Measurements from ENCODE around the gene CKS2.

CKS2 gene

DNA sequence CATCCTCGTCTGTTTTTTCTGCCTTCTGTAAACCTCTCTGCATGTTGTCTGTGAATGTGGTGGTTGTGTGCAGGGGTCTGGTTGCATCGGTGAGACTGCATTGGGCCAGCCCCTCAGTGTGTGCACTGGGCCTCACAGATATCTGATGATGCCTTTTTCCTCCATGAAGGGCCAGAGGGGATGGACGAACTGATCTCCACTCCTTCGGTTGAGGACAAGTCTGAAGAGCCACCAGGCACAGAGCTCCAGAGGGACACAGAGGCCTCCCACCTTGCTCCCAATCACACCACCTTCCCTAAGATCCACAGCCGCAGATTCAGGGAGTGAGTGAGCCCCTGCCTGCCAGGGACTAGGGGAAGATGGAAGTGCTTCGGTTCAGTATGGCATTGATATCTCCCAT lies 38.6 kb downstream of the CKS2 start:
- TF ChIP-seq, protein P1, sequence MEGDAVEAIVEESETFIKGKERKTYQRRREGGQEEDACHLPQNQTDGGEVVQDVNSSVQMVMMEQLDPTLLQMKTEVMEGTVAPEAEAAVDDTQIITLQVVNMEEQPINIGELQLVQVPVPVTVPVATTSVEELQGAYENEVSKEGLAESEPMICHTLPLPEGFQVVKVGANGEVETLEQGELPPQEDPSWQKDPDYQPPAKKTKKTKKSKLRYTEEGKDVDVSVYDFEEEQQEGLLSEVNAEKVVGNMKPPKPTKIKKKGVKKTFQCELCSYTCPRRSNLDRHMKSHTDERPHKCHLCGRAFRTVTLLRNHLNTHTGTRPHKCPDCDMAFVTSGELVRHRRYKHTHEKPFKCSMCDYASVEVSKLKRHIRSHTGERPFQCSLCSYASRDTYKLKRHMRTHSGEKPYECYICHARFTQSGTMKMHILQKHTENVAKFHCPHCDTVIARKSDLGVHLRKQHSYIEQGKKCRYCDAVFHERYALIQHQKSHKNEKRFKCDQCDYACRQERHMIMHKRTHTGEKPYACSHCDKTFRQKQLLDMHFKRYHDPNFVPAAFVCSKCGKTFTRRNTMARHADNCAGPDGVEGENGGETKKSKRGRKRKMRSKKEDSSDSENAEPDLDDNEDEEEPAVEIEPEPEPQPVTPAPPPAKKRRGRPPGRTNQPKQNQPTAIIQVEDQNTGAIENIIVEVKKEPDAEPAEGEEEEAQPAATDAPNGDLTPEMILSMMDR (IDR thresholded peaks at IDR 0.05; ENCODE audit: insufficient read depth, low read depth, low read length, missing control alignments): no peak
- no peak overlapping the region for H3K4me3 ChIP-seq (ENCODE audit: low read depth, low read length)
- DNase-seq (ENCODE audit: low read depth): no peak

DNA sequence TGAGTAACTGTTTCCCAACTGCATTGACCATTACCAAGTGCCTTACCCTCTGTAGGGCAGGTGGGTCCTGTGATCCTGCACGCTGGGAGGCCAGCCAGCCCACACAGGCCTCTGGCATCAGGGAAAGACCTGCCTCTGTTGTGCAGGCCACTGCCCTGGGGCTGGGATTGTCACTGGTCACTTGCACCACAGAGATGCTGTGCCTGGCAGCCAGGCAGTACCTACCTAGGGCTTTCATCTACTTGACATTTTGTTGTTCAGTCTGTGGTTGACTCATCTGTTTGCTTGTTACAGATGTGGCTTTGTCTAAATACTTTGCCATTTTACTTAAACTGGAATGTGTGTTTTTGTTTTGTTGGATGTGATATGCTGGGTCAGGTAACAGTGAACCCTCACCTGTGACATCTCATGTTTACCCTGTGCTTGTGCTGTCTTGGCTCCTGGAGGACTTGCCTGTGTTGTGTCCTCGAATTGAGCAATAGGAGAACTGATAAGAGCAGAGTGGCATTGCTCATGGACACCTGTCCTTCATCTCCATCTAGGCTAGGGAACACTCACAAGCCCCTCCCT lies 40.1 kb downstream of the CKS2 start:
- TF ChIP-seq, protein P1 (IDR thresholded peaks at IDR 0.05; ENCODE audit: insufficient read depth, low read depth, low read length, missing control alignments): no peak
- DNase-seq (ENCODE audit: low read depth): no peak
- H3K4me3 ChIP-seq (ENCODE audit: low read depth, low read length): no peak overlapping the region

DNA sequence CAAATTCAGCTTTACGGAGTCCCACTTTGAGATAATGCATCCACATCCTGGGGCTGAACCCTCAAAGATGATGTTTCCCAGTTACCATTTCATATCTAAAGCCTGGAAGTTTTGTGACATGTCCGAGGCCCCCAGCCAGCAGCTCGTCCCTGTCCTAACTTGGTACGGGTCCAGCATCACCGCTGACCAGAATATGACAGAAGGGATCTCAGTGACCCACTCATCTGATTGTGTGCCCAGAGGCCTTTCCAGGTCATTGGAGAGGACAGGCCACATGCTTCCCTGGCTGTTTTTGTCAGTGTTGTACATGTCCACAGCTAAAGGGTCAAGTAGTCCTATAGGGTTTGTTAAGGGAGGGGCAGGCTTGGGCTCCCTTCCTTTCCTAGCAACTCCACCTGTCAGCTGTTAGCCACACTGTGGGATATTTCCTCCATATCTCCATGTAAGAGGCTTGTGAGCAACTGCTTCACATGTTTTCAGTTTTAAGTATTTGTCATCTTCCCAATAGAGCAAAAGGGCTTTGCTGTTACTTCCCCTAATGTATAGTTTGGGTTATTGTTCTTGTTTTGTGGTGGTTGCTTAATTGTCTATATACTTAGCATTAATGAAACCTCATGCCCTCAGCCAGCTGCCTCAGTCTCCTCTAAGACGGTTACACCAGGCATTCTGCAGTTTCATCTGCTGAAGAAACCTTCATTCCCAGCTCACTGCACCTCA lies 40.7 kb downstream of the CKS2 start:
- TF ChIP-seq, protein P1 (IDR thresholded peaks at IDR 0.05; ENCODE audit: insufficient read depth, low read depth, low read length, missing control alignments): no peak
- DNase-seq (ENCODE audit: low read depth): no peak
- H3K4me3 ChIP-seq (ENCODE audit: low read depth, low read length): no peak overlapping the region

DNA sequence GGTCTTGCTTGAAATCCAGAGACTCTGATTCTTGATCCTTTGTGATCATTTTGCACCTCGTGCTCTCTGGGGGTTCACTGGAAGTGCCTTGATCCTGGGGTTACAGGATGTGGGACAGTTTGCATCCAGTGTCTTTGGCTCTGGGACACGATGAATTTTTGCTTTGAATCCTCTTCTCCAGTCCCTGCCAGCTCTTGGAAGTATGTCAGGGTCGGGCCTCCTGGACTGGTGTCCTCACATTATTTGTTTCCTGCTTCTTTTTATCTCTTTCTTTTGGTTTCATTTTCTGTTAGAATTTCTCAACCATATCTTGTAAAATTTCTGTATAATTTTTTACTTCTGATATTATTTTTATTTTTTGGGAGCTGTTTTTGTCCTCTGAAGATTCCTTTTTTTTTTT lies 41.5 kb downstream of the CKS2 start:
- TF ChIP-seq, protein P1 (IDR thresholded peaks at IDR 0.05; ENCODE audit: insufficient read depth, low read depth, low read length, missing control alignments): no peak
- no peak for DNase-seq (ENCODE audit: low read depth)
- no peak overlapping the region for H3K4me3 ChIP-seq (ENCODE audit: low read depth, low read length)

DNA sequence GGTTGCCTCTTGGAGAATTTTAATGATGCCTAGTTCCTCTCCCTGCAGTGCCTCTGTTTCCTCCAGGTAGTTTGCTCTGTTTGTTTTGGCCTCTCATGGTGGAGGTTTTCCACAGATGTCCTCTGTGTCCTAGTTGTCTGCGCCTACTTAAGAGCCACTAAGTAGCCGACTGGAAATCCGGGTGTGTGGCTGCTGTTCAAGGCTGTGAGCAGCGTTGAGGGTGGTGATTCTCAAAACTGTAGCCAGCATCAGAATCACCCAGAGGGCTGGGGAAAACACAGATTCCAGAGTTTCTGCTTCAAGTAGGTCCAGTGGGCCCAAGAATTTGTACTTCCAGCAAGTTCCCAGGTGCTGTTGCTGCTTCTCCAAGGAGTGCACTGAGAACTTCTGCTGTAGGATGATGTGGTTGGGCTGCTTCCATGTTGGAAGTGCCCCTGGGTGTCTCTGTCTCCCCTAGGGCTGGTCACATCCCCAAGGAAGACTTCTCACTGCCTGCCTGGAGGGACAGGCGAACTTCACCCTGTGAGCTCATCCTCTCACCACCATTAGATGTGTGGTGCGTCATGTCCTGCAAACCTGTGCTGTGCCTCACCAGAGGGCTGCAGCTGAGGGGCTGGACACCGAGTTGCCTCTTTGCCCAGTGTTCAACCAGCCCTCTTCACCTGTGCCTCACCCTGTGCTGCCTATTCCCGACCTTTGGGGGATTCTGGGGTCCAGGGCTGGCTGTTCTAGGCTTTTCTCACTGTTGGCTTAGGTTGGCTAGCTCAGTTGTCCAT lies 42.1 kb downstream of the CKS2 start:
- TF ChIP-seq, protein P1 (IDR thresholded peaks at IDR 0.05; ENCODE audit: insufficient read depth, low read depth, low read length, missing control alignments): no peak
- no peak for DNase-seq (ENCODE audit: low read depth)
- H3K4me3 ChIP-seq (ENCODE audit: low read depth, low read length): no peak overlapping the region

GRCh38 chr9:89353989-89354388 lies 43.0 kb downstream of the CKS2 start:
- TF ChIP-seq, protein P1 (IDR thresholded peaks at IDR 0.05; ENCODE audit: insufficient read depth, low read depth, low read length, missing control alignments): no peak
- H3K4me3 ChIP-seq (ENCODE audit: low read depth, low read length): no peak overlapping the region
- no peak for DNase-seq (ENCODE audit: low read depth)

Measured in GM12865 (cell line).